ENCODE measurements around the gene ABCA9. TPM values are rescaled to one million over a fixed set of nuclear protein-coding genes. Genes with fewer than 3 reads are reported as not detected.
"Not testable (repeated sequence)": the region's sequence is repeated elsewhere in the genome, so short reads cannot be mapped to it uniquely, and the experiment has no call there.

ABCA9 gene
- total and polyA plus RNA-seq, 2 donors from 2014 or later, result 0.45 to 2.0 TPM

- no peak for FAIRE-seq
- intact Hi-C loops (cut with DNase I), result no loop called here
- no peaks in the 10 kb centered on the region for H3K9me3 ChIP-seq (ENCODE audit: control insufficient read depth in 2 of 3, insufficient read depth in 1 of 3, low read length in 3 of 3)
- H3K9ac ChIP-seq (ENCODE audit: low read length in 3 of 3), result no peak overlapping the region
- H3K27ac ChIP-seq (ENCODE audit: low read depth in 2 of 2, low read length in 2 of 2), result no peak overlapping the region
- no peaks in the 10 kb centered on the region for H3K36me3 ChIP-seq (ENCODE audit: control insufficient read depth in 2 of 3, insufficient read depth in 3 of 3, low read length in 3 of 3)
- no peaks in the 10 kb centered on the region for H3K27me3 ChIP-seq (ENCODE audit: control insufficient read depth, insufficient read depth, low read length)
- no peak overlapping the region for H3K4me3 ChIP-seq (ENCODE audit: low read length in 3 of 3)
- TF ChIP-seq CTCF (IDR thresholded peaks at IDR 0.05; ENCODE audit: borderline replicate concordance, extremely low read depth, insufficient read depth), result no peak
- no peak for DNase-seq
- H3K4me1 ChIP-seq (ENCODE audit: control insufficient read depth in 2 of 3, insufficient read depth in 2 of 3, low read depth in 1 of 3, low read length in 3 of 3), result no peaks in the 10 kb centered on the region
Measured at GRCh38 chr17:68950725-68951124, 110.0 kb downstream of the ABCA9 start.

- H3K9ac ChIP-seq (ENCODE audit: low read length in 3 of 3); DNase-seq; H3K4me3 ChIP-seq (ENCODE audit: low read length in 3 of 3); H3K27me3 ChIP-seq (ENCODE audit: control insufficient read depth, insufficient read depth, low read length); intact Hi-C loops (cut with DNase I); H3K36me3 ChIP-seq (ENCODE audit: control insufficient read depth in 2 of 3, insufficient read depth in 3 of 3, low read length in 3 of 3); H3K4me1 ChIP-seq (ENCODE audit: control insufficient read depth in 2 of 3, insufficient read depth in 2 of 3, low read depth in 1 of 3, low read length in 3 of 3); H3K9me3 ChIP-seq (ENCODE audit: control insufficient read depth in 2 of 3, insufficient read depth in 1 of 3, low read length in 3 of 3); FAIRE-seq; H3K27ac ChIP-seq (ENCODE audit: low read depth in 2 of 2, low read length in 2 of 2): not testable (repeated sequence)
Measured at GRCh38 chr17:68947868-68948267, 112.9 kb downstream of the ABCA9 start.

GRCh38 chr17:68944435-68945035 is 116.2 kb downstream of the ABCA9 start:
- H3K4me3 ChIP-seq (ENCODE audit: low read length in 3 of 3), result no peak overlapping the region
- FAIRE-seq, result no peak

GRCh38 chr17:68943812-68944182 is 116.9 kb downstream of the ABCA9 start:
- H3K9me3 ChIP-seq (ENCODE audit: control insufficient read depth in 2 of 3, insufficient read depth in 1 of 3, low read length in 3 of 3); intact Hi-C loops (cut with DNase I); FAIRE-seq; H3K27ac ChIP-seq (ENCODE audit: low read depth in 2 of 2, low read length in 2 of 2); H3K27me3 ChIP-seq (ENCODE audit: control insufficient read depth, insufficient read depth, low read length); H3K36me3 ChIP-seq (ENCODE audit: control insufficient read depth in 2 of 3, insufficient read depth in 3 of 3, low read length in 3 of 3); H3K9ac ChIP-seq (ENCODE audit: low read length in 3 of 3); DNase-seq; H3K4me1 ChIP-seq (ENCODE audit: control insufficient read depth in 2 of 3, insufficient read depth in 2 of 3, low read depth in 1 of 3, low read length in 3 of 3); H3K4me3 ChIP-seq (ENCODE audit: low read length in 3 of 3): not testable (repeated sequence)

More at GRCh38 chr17:68944435-68945035, 116.2 kb downstream of the ABCA9 start:
- no peak for TF ChIP-seq CTCF (IDR thresholded peaks at IDR 0.05; ENCODE audit: borderline replicate concordance, extremely low read depth, insufficient read depth)
- H3K27ac ChIP-seq (ENCODE audit: low read depth in 2 of 2, low read length in 2 of 2), result no peak overlapping the region
- no peak for DNase-seq
- H3K36me3 ChIP-seq (ENCODE audit: control insufficient read depth in 2 of 3, insufficient read depth in 3 of 3, low read length in 3 of 3), result no peaks in the 10 kb centered on the region
- H3K9ac ChIP-seq (ENCODE audit: low read length in 3 of 3), result no peak overlapping the region
- no peaks in the 10 kb centered on the region for H3K9me3 ChIP-seq (ENCODE audit: control insufficient read depth in 2 of 3, insufficient read depth in 1 of 3, low read length in 3 of 3)
- no peaks in the 10 kb centered on the region for H3K27me3 ChIP-seq (ENCODE audit: control insufficient read depth, insufficient read depth, low read length)
- no peaks in the 10 kb centered on the region for H3K4me1 ChIP-seq (ENCODE audit: control insufficient read depth in 2 of 3, insufficient read depth in 2 of 3, low read depth in 1 of 3, low read length in 3 of 3)
- intact Hi-C loops (cut with DNase I), result no loop called here
